NCI-H526 treated with DMSO at 0.1 percent for 48 hours (cell line): ENCODE measurements around the gene FAM222A.
A peak's percentile ranks its signal among the peaks of the same experiment; 100 is the strongest.

Experiments used
- DNase-seq: peaks from one replicate; lab custom pipeline; 2025; lab: John Stamatoyannopoulos, UW

The FAM222A gene

DNA sequence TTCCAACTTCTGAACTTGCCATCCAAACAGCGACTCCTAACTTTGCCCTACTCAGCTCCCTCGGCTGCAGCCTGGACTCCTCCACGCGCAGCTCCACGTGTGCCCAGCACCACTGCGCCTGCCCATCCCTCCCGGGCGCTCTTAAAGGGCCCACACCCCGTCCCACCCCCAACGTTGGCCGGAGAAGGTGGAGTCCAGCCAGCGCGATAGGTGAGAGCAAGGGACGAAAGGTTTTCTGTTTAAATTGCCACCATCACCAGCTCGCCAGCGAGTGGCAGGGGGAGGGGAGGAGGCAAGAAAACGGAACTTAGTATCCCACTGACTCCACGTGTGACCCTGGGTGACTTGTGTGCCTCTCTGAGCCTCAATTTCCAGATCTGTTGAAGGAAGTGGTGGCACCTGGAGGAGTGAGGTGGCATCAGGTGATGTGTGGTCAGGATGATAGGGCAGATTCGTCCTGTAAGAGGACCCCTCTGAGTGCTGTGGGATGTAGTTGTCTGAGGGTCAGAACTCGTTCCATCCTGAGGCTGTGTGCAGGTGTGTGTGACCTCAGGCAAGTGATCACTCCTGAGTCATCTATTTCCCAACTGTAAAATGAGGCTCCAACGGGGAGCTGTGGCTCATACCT is 59.9 kb downstream of the FAM222A start:
- DNase-seq = peak; percentile 15

DNA sequence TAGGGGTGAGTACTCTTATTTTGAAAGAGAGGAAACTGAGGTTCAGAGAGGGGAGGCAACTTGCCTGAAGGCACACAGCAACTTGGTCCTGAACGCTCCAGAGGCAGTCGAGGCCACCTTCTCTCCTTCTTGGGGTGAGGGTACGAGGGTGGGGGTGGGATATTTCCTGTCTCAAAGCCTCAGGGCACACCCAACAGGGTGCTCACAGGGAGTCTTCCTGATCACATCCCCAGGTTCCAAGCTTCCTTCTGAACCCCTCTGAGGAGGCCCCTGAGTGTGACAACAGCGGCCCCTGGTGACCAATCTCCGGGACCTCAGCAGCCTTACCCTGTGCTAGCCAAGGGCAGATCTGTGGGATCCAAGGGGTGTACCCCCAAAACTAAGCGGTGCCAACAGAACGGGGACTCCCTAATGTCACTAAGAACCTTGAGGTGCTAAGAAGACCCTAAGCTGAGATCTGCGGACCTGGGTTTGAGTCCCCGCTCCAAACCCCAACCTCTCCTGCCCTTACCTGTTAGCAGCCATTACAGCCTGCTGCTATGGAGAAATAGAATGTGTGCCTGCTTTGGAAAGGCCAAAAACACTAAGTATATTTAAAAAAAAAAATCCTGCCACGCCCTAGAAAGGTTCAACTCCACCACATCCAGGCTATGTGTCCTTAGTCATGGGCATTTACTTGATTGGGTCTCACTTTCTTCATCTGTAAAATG is 61.7 kb downstream of the FAM222A start:
- DNase-seq = peak; percentile 16

GRCh38 chr12:109776624-109777023 is 63.0 kb downstream of the FAM222A start:
- DNase-seq = no peak

GRCh38 chr12:109777544-109777943 is 63.9 kb downstream of the FAM222A start:
- no peak for DNase-seq

- DNase-seq = no peak
Observed at GRCh38 chr12:109778684-109779083, 65.1 kb downstream of the FAM222A start.

GRCh38 chr12:109779382-109779781 is 65.8 kb downstream of the FAM222A start:
- no peak for DNase-seq

GRCh38 chr12:109781668-109782325 is 68.2 kb downstream of the FAM222A start:
- DNase-seq = no peak

GRCh38 chr12:109782326-109782703 is 68.7 kb downstream of the FAM222A start:
- DNase-seq = no peak

DNA sequence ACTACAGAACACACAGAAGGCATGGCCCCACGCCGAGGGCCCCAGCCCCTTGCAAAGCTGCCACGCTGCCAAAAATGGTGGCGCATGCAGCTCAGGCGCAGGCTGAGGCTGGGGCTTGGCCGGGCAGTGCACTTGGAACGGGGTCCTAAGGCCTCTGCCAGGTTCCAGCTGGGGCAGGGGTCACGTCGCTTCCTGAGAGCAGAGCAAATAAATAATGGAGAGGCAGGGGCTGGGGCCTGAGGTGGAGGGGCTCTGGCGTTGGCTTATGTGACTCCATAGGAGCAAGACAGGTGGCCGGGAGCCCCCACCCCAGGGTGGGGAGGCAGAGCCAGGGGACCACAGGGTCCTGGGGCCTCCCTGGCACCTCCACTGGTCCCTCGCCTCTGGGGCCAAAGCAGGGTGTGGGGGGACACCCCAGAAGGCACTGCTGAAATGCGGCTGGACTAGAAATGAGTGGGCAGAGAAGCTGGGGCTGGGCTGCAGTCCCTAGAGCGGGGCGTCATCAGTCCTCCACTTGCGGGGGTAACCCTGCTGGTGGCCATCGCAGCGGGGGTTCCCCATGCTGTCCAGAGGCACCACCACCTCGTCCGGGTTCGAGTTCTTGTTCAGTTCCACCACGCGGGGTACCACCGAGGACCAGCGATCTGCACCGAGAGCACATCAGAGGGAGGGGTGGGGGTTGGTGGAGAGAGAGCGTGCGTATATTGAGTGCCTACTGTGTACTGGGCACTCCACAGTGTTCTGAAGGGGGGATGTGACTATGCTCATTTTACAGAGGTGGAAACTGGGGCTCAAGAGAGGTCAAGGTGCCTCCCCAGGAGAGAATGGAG is 69.7 kb downstream of the FAM222A start:
- no peak for DNase-seq

- no peak for DNase-seq
Observed at GRCh38 chr12:109783965-109784244, 70.3 kb downstream of the FAM222A start.

DNA sequence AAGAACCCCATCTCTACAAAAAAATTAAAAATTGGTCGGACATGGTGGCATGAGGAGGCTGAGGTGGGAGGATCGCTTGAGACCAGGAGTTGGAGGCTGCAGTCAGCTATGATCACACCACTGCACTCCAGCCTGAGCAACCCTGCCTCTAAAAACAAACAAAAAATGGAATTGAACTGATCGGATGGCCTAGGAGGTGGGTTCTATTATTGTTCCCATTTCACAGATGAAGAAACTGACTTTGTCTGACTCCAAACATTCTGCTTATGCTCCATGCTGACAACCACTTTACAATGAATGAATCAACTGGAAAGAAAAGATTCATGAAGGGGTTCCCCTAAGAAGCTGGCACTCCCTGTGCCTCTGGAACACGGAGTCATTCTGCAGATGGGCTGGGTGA is 72.2 kb downstream of the FAM222A start:
- no peak for DNase-seq

GRCh38 chr12:109786799-109787198 is 73.2 kb downstream of the FAM222A start:
- no peak for DNase-seq

DNA sequence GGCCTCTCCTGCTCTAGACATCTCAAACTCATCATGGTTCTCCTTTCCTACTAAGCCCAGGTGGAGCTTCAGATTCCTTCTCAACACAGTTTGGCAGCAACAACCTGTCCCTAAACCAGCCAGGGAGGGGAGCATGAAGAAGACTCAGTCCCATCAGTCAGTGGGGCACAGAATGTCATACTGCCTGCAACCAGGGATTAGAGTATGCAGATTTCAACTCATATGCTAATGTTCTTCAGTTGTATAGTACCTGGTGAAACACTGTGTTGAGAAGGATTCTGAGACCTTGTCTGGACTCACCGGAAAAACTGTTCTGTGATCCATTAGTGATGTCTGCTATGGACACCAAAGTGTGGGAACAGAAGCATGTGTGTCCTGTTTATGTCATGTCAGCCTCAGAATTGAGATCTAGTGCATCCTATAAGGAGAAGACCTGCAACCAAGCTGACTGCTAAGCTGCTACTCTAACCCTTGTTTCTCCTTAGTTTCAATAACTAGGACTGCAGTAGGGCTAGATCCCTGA is 76.0 kb downstream of the FAM222A start:
- DNase-seq = no peak

DNA sequence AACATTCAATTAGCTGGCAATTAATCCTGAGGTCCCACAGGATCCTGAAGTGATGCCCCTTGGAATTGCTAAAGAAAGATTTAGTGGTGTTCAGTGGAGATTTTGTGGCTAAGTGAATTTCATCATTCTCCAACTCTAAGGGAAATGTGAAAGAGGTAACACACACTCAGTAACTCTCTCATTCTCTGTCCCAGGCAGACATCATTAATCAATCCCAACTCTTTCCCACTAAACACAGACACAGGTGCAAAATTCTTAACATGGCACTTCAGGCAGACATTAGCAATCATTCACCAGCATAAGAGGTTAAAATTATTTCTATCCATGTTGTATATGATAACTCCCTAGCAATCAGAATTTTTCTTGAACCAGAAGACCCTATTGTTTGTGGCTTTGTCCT is 79.4 kb downstream of the FAM222A start:
- DNase-seq = no peak

GRCh38 chr12:109793411-109793810 is 79.8 kb downstream of the FAM222A start:
- DNase-seq = no peak

DNA sequence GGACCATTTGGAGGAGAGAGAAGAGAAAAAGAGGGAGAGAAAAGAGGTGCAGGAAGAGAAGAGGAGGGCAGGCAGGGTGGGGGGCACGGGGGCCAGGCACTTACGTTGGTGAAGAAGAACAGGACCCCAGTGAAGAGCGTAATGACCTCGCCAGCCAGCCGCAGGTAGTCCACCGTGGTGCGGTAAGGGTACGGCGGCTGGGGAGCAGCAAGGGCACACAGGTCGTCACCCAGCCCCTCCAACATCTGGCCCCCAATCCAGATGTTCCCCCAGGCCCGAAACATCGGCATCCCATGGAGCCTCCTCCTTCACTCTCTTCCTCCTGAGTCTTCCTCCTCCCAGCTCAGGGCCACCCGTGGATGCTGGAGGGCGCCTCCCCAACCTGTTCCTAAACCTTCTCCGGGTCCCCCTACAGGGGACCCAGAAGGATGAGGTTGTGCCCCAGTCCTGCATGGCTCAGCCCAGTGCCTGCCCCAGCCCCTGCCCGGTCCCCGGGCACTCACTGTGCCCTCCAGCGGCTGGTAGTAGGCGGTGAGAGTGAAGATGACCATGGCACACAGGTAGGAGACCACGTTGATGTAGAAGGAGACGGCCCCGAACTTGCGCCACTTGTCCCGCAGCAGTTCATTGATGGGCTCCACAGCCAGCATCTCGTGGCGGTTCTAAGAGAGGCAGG is 80.3 kb downstream of the FAM222A start:
- no peak for DNase-seq

DNA sequence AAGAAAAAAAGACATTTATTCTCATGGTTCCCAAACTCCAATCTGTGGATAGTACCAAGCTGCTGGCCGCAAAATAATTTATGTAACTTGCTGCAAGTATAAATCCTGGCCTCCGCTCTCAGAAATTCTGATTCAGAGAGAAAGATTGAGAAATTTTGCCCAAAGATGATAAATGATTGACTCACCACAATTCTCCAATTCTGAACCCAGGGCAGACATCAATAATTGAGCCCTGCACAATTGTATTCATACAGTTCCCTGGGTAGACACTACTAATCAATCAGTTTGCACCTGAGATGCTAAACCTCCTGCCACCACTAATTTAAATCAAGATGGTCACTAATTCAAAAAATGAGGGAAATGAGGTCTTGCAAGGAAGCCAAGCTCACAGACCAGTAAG is 81.4 kb downstream of the FAM222A start:
- DNase-seq = no peak

- no peak for DNase-seq
Observed at GRCh38 chr12:109796057-109796456, 82.4 kb downstream of the FAM222A start.

- no peak for DNase-seq
Observed at GRCh38 chr12:109797905-109798669, 84.5 kb downstream of the FAM222A start.

DNA sequence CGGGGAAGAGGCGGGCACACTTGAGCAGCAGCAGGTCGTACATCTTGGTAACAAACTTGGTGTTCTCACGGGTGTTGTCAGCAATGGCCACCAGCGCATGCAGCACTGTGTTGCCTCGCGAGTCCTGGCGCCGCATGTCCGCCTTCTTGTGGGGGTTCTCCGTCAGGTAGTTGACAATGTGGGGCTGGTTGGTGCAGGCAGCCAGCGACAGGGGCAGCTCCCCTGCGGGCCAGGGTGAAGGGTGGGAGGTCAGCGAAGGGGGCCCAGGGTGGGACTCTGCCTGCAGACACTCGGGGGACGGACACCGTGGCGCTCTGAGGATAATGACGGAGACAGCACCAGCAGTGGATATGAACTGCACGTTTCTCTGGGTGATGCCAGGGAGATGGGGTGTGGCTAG is 85.1 kb downstream of the FAM222A start:
- no peak for DNase-seq

DNA sequence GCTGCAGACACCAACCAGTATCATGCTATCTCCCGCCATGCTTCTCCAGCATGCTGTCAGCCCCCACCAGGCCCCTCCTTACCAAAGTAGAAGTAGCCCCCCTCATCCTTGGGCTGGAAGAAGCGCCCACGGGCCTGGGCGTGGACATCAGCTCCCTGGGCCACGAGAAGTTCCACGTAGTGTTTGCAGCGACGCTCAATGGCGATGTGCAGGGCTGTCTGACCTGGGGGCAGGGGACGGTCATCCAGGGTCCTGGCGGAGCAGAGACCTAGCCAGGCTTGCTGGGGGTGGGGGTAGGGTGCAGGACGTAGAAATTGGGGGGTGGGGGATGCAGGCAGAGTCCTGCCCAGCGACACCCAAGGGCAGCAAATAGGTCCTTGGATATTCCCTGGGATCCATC is 86.9 kb downstream of the FAM222A start:
- DNase-seq = no peak
